Suprapubic skin (tissue), 4 donors: ENCODE data around the gene SUPT6H.
"Not testable (repeated sequence)": the region's sequence is repeated elsewhere in the genome, so short reads cannot be mapped to it uniquely, and the experiment has no call there.

Experiments
- CTCF ChIP-seq, 2 donors: fragments of 200-600 bp in 1 of 2; fragments of 450-650 bp in 1 of 2; sonication (generic) in 1 of 2; IDR thresholded peaks; one replicate each; pipeline ENCODE4 v1.5.1; 2016 to 2019; ENCODE audit warnings: antibody characterized with exemption in 2 of 2, mild to moderate bottlenecking in 1 of 2, moderate library complexity in 1 of 2
- POLR2A ChIP-seq, 2 donors: fragments of 450-650 bp; IDR thresholded peaks; one replicate each; pipeline ENCODE4 v1.6.1; 2017; ENCODE audit warnings: antibody characterized with exemption in 2 of 2, mild to moderate bottlenecking in 2 of 2, moderate library complexity in 2 of 2
- POLR2AphosphoS5 ChIP-seq, 3 donors: sonication (generic); formaldehyde crosslinking; IDR thresholded peaks; one replicate each; pipeline ENCODE4 v1.6.1; 2017; ENCODE audit warnings: antibody characterized with exemption in 3 of 3

- not testable (repeated sequence) for TF ChIP-seq CTCF, POLR2A, POLR2AphosphoS5 (IDR thresholded peaks at IDR 0.05)
Observed at GRCh38 chr17:28658766-28659496, 3.1 kb upstream of the SUPT6H start.
